Mesodermal cell (in vitro differentiated cells): ENCODE results near the gene C20orf173. TPM values are rescaled to one million over a fixed set of nuclear protein-coding genes. Genes with fewer than 3 reads are reported as not detected.

Experiments
- H3K27ac ChIP-seq: 2 replicates; pipeline ENCODE4 v1.7.0; 2013; ENCODE audit warnings: mild to moderate bottlenecking, low read depth, low read length, moderate library complexity; ENCODE audit not compliant: severe bottlenecking
- H3K36me3 ChIP-seq: 2 replicates; pipeline ENCODE4 v1.7.1; 2013; ENCODE audit warnings: mild to moderate bottlenecking, low read length, moderate library complexity; ENCODE audit not compliant: control insufficient read depth, insufficient read depth
- H3K4me1 ChIP-seq: one replicate; pipeline ENCODE4 v1.7.1; 2013; ENCODE audit warnings: mild to moderate bottlenecking, low read length; ENCODE audit not compliant: insufficient read depth, control insufficient read depth, poor library complexity, severe bottlenecking
- H3K4me3 ChIP-seq: 2 replicates; pipeline ENCODE4 v1.7.0; 2013; ENCODE audit warnings: low read length, control low read depth, mild to moderate bottlenecking; ENCODE audit not compliant: insufficient read depth, poor library complexity, severe bottlenecking; ENCODE audit errors: extremely low read depth
- H3K9me3 ChIP-seq: 2 replicates; pipeline ENCODE4 v1.7.1; 2013; ENCODE audit warnings: mild to moderate bottlenecking, low read length, moderate library complexity; ENCODE audit not compliant: control insufficient read depth
- WGBS, 2 experiments: methylation state at CpG; one replicate each; pipeline ENCODE4 v1.1.5; 2013; ENCODE audit warnings: missing lambda C conversion rate in 2 of 2; ENCODE audit not compliant: insufficient coverage in 2 of 2; 5-methylcytosine and 5-hydroxymethylcytosine counted together
- polyA plus RNA-seq, 2 experiments: library from polyadenylated mRNA; stranded (reverse); fragments of 50-300 nt; gene quantifications; one replicate each; pipeline ENCODE4 v1.2.3, GENCODE V29; 2013

Gene C20orf173
- polyA plus RNA-seq (2013, experiment 1 of 2) = not detected
- polyA plus RNA-seq (2013, experiment 2 of 2) = not detected

GRCh38 chr20:35529552-35529951 lies at the start of gene C20orf173:
C20orf173 (minus strand) TSS chr20:35529652; CDS start chr20:35529373, 279 bp downstream.
- no peak within 1 kb of the TSS for H3K27ac ChIP-seq
- H3K4me1 ChIP-seq = no peaks in the 10 kb centered on the region
- H3K9me3 ChIP-seq = no peaks in the 10 kb centered on the region
- WGBS, 2 experiments = 80% methylated on average over 1 of the region's 2 CpGs; no CpG with 5 or more reads in 1 of the 2 experiments
- H3K36me3 ChIP-seq = no peaks in the 10 kb centered on the region
- H3K4me3 ChIP-seq = no peak within 1 kb of the TSS

GRCh38 chr20:35579196-35579595 lies 49.7 kb upstream of the C20orf173 start:
- 94% methylated on average over 3 to 5 of the region's 6 CpGs for WGBS, 2 experiments
- H3K27ac ChIP-seq = no peak overlapping the region

GRCh38 chr20:35578469-35578868 lies 49.0 kb upstream of the C20orf173 start:
- H3K36me3 ChIP-seq = no peaks in the 10 kb centered on the region
- no peak overlapping the region for H3K4me3 ChIP-seq
- WGBS, 2 experiments = 84 to 96% methylated on average over 6 to 7 of the region's 8 CpGs
- H3K4me1 ChIP-seq = no peaks in the 10 kb centered on the region
- H3K9me3 ChIP-seq = no peaks in the 10 kb centered on the region
- H3K27ac ChIP-seq = no peak overlapping the region

More at GRCh38 chr20:35579196-35579595, 49.7 kb upstream of the C20orf173 start:
- Histone ChIP-seq H3K9me3 (no peaks in the 10 kb centered on the region), H3K36me3 (no peaks in the 10 kb centered on the region), H3K4me1 (no peaks in the 10 kb centered on the region), H3K4me3 (no peak overlapping the region)

GRCh38 chr20:35576816-35577215 lies 47.4 kb upstream of the C20orf173 start:
- Histone ChIP-seq H3K9me3 (peaks cover 5% of the 10 kb centered on the region), H3K4me1 (no peaks in the 10 kb centered on the region), H3K4me3 (no peak overlapping the region), H3K27ac (no peak overlapping the region), H3K36me3 (no peaks in the 10 kb centered on the region)
- 73 to 80% methylated on average over 2 of the region's 3 CpGs for WGBS, 2 experiments

GRCh38 chr20:35575958-35576357 lies 46.5 kb upstream of the C20orf173 start:
- Histone ChIP-seq H3K27ac (no peak overlapping the region), H3K4me3 (no peak overlapping the region), H3K36me3 (no peaks in the 10 kb centered on the region), H3K4me1 (no peaks in the 10 kb centered on the region), H3K9me3 (peaks cover 5% of the 10 kb centered on the region)
- 100% methylated on average over 2 of the region's 4 CpGs; no CpG with 5 or more reads in 1 of the 2 experiments for WGBS, 2 experiments

- no peak overlapping the region for H3K27ac ChIP-seq
- H3K4me1 ChIP-seq = no peaks in the 10 kb centered on the region
- WGBS, 2 experiments = 91 to 94% methylated on average over 2 to 3 of the region's 4 CpGs
- H3K36me3 ChIP-seq = no peaks in the 10 kb centered on the region
- no peak overlapping the region for H3K4me3 ChIP-seq
- H3K9me3 ChIP-seq = peaks cover 5% of the 10 kb centered on the region
Observed at GRCh38 chr20:35572838-35573237, 43.4 kb upstream of the C20orf173 start.

- Histone ChIP-seq H3K36me3 (no peaks in the 10 kb centered on the region), H3K27ac (no peak overlapping the region), H3K4me3 (no peak overlapping the region), H3K9me3 (peaks cover 5% of the 10 kb centered on the region), H3K4me1 (no peaks in the 10 kb centered on the region)
Observed at GRCh38 chr20:35571555-35571954, 42.1 kb upstream of the C20orf173 start.

GRCh38 chr20:35568645-35569044 lies 39.2 kb upstream of the C20orf173 start:
- 33% methylated on average over 2 of the region's 2 CpGs; no CpG with 5 or more reads in 1 of the 2 experiments for WGBS, 2 experiments
- peaks cover 5% of the 10 kb centered on the region for H3K9me3 ChIP-seq
- no peak overlapping the region for H3K27ac ChIP-seq
- no peaks in the 10 kb centered on the region for H3K36me3 ChIP-seq
- no peak overlapping the region for H3K4me3 ChIP-seq
- H3K4me1 ChIP-seq = no peaks in the 10 kb centered on the region

- Histone ChIP-seq H3K36me3 (no peaks in the 10 kb centered on the region), H3K4me3 (no peak overlapping the region), H3K27ac (no peak overlapping the region), H3K9me3 (no peaks in the 10 kb centered on the region), H3K4me1 (peaks cover 5% of the 10 kb centered on the region)
- WGBS, 2 experiments = 94 to 96% methylated on average over 7 of the region's 7 CpGs
Observed at GRCh38 chr20:35564905-35565304, 35.5 kb upstream of the C20orf173 start.

- Histone ChIP-seq H3K4me3 (no peak overlapping the region), H3K4me1 (peaks cover 5% of the 10 kb centered on the region), H3K36me3 (peaks cover 7% of the 10 kb centered on the region), H3K27ac (no peak overlapping the region), H3K9me3 (no peaks in the 10 kb centered on the region)
- WGBS, 2 experiments = 92 to 94% methylated on average over 9 of the region's 10 CpGs
Observed at GRCh38 chr20:35563834-35564233, 34.4 kb upstream of the C20orf173 start.

- no peaks in the 10 kb centered on the region for H3K9me3 ChIP-seq
- peaks cover 18% of the 10 kb centered on the region for H3K36me3 ChIP-seq
- H3K4me1 ChIP-seq = peaks cover 5% of the 10 kb centered on the region
- H3K27ac ChIP-seq = no peak overlapping the region
- 89 to 100% methylated on average over 2 to 4 of the region's 10 CpGs for WGBS, 2 experiments
- H3K4me3 ChIP-seq = no peak overlapping the region
Observed at GRCh38 chr20:35562541-35563110, 33.2 kb upstream of the C20orf173 start.
